NCI-H446 (cell line): Measurements from ENCODE around the gene TPT1.
"Not testable (repeated sequence)": the region's sequence is repeated elsewhere in the genome, so short reads cannot be mapped to it uniquely, and the experiment has no call there.

Experiments
- DNase-seq, 2 experiments: peaks; one replicate each; lab custom pipeline; 2025; lab: John Stamatoyannopoulos, UW

The TPT1 gene

GRCh38 chr13:45301263-45301662 lies 39.7 kb downstream of the TPT1 start:
- DNase-seq = no peak

DNA sequence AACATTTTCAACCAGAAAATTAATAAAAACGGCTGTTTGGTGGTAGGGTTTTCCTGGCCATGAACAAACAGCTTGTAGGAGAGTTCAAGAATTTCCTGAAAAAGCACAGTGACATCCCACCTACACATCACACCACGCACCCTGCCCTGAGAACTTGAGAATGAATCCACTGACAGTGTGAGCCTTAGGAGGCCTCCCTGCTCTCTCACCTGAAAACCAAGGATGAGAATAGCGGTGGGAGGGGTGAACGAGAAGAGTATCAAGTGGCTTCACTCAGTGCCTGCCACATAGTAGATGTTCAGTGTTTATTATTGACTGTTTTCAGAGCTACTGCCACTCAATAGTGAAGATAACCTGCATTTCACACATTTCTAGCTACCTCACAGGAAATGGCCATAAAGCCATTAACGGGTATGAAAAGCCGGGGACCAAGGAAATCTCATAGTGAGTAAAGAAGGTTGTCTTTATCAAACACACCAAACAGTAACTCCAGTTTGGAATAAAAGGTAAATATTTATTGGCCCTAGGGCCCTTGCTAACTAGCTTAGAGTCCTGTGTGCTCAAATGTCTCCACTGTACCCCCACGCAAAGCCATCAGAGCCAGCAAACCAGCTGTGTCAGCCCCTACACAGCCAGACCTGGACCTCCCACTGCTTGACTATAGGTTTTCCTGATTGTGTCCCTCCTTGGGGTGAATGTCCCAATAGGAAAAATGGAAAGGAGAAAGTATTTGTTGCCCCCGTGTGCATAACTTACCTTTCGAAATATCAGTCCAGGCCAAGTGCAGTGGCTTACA lies 40.6 kb downstream of the TPT1 start:
- DNase-seq = no peak

DNA sequence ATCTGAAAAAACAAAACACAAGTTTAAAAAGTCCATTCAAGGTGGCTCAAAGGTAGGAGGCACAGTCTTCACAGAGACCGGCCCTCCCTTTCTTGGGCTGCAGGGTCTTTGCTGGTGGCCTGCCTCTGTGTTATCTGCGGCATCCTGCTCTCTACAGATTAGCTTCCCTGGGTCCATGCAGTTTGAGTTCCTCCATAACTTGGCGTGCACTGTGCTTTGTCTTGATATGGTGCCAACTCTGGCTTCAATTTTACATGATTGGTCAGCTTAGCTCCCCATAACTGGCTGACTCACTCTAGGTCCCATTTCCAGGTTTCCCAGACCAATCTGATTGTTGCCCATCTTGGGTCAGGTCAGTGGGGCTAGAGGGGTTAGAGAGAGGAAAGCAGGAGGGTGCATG lies 41.8 kb downstream of the TPT1 start:
- peak in 1 of 2 experiments; percentile 35 for DNase-seq

GRCh38 chr13:45298550-45298949 lies 42.4 kb downstream of the TPT1 start:
- not testable (repeated sequence) for DNase-seq

DNA sequence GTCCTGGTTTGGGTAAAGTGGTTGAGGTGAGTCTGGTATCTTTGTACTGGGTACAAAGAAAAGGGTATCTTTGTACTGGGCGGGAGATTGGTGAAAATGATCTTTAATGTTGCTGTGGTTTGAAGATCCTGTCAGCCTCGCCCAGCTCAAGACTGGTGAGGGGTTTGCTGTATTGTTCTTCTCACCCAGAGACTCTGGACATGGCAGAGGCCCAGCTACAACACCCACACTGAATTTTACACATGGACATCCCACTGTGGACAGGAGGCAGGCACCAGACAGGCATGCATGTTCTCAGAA lies 42.8 kb downstream of the TPT1 start:
- no peak for DNase-seq

GRCh38 chr13:45297456-45298205 lies 43.4 kb downstream of the TPT1 start:
- DNase-seq = no peak

DNA sequence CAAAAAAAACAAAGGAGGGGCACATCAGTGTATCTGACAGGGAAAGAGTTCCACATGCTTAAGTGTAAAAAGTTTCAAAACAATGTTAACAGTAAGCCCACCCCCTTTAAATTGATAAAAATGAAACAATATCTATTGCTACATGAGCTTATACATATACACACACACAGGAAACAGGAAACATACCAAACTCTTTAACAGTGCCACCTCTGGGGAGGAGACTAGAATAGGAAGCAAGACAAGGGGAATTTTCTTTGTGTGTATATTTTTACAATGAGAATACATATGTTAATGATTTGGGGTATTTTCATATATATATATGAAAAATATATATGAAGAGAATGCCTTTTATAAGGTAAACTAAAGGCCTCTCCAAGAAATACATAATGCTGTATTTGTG lies 44.7 kb downstream of the TPT1 start:
- no peak for DNase-seq

DNA sequence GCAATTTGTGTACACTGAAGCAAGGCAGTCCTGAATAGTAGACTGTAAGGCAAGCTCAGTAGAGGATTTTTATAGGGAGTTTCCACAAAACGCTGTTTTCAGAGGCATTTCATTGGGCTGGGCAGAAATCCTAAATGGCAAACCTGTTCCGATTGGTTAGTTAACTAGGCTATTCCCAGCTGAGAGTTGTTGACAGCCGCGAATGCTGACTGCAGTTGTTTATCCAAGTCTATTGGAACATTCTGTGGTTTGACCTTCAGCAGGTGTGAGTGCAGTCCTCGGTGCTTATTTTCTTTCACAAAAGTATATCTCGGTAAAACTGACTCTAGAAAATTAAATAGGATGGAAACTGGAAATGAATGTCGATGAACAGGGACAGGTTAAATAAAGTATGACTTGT lies 45.4 kb downstream of the TPT1 start:
- no peak for DNase-seq

- no peak for DNase-seq
Observed at GRCh38 chr13:45292176-45292575, 48.8 kb downstream of the TPT1 start.

DNA sequence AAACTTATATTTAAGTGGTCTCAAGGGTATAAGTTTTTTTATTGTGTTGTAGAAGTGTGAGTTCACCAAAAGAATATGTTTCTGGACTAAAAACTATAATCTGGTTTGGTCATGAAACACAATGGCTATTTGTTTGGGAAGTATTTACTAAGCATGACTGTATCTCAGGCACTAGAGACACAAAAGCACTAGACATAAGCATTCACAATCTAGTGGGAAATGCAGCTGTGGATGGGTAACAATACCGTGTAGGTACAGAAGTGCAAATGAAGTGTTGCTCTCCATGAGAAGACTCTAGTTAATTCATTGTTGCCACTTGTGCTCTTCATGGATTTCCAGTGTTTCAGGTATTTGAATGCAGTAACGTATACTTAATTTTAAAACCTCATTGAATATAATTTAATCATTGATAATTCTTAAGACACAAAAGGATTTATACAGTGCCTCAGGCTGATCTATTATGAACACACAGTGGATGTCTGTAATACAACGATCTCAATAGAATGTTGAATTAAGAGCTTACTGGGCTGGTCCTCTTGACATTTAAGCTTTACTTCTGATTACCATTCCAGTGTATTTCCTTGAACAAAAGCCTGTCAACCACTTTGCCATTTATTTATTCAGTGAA lies 50.9 kb downstream of the TPT1 start:
- no peak for DNase-seq
